LHCN-M2 (cell line): Measurements from ENCODE around the gene SPATA6L. TPM values are rescaled to one million over a fixed set of nuclear protein-coding genes. Genes with fewer than 3 reads are reported as not detected.

Experiments
- DNase-seq: peaks from one replicate; pipeline ENCODE4 v3.0.0-alpha.2; 2012; ENCODE audit warnings: low read depth
- total RNA-seq: library from RNA; depleted of rRNA; stranded (reverse); fragments of >200 nt; gene quantifications from 2 replicates; pipeline ENCODE4 v1.2.3, GENCODE V29; 2014; rRNA removed

The SPATA6L gene
- total RNA-seq, 1 experiment from 2014 or later: not detected

GRCh38 chr9:4550777-4551484 is 115.3 kb downstream of the SPATA6L start:
- DNase-seq: peak; percentile 11

GRCh38 chr9:4549751-4550295 is 116.5 kb downstream of the SPATA6L start:
- DNase-seq: no peak

GRCh38 chr9:4548811-4549725 is 117.2 kb downstream of the SPATA6L start:
- no peak for DNase-seq

Other genes starting within 250 kb of the SPATA6L start
- gene SLC1A1, start 176.0 kb downstream of the SPATA6L start, total RNA-seq: 3.7 and 6.2 TPM in 2 replicates
- 7.2 and 8.1 TPM in 2 replicates for gene PLPP6, start 4.2 kb downstream of the SPATA6L start, total RNA-seq
- 19.1 and 19.4 TPM in 2 replicates for gene CDC37L1, start 13.1 kb upstream of the SPATA6L start, total RNA-seq
- 69.3 and 85.5 TPM in 2 replicates for gene AK3, start 74.7 kb upstream of the SPATA6L start, total RNA-seq
- 9.7 and 15.0 TPM in 2 replicates for gene RCL1, start 126.5 kb upstream of the SPATA6L start, total RNA-seq